GM18909 (cell line): Measurements from ENCODE around the gene LRBA.
"Not testable (repeated sequence)": the region's sequence is repeated elsewhere in the genome, so short reads cannot be mapped to it uniquely, and the experiment has no call there.

Experiments
- ATAC-seq: cut with Tn5 transposase; IDR thresholded peaks from one replicate; pipeline ENCODE4 v1.9.1; 2021; ENCODE audit warnings: mild to moderate bottlenecking; ENCODE audit not compliant: unreplicated experiment, poor library complexity

The LRBA gene

GRCh38 chr4:151022586-151022985 is 7.5 kb upstream of the LRBA start:
- ATAC-seq, result no peak

- no peak for ATAC-seq
These were observed 6.7 kb upstream of the LRBA start for GRCh38 chr4:151021637-151022334.

GRCh38 chr4:151015459-151016347 is 619 bp upstream of the LRBA start:
- peak; percentile 79 for ATAC-seq

GRCh38 chr4:151013944-151014343 is 1.1 kb downstream of the LRBA start:
- ATAC-seq, result no peak

GRCh38 chr4:151013491-151013890 is 1.6 kb downstream of the LRBA start:
- no peak for ATAC-seq

GRCh38 chr4:151012820-151013219 is 2.3 kb downstream of the LRBA start:
- ATAC-seq, result no peak

- ATAC-seq, result no peak
These were observed 2.7 kb downstream of the LRBA start for GRCh38 chr4:151012376-151012775.

- no peak for ATAC-seq
These were observed 10.9 kb downstream of the LRBA start for GRCh38 chr4:151004222-151004621.

- no peak for ATAC-seq
These were observed 14.2 kb downstream of the LRBA start for GRCh38 chr4:151000747-151001429.

- no peak for ATAC-seq
These were observed 16.0 kb downstream of the LRBA start for GRCh38 chr4:150999086-150999485.

GRCh38 chr4:150997141-150997540 is 17.9 kb downstream of the LRBA start:
- no peak for ATAC-seq

GRCh38 chr4:150994721-150995120 is 20.4 kb downstream of the LRBA start:
- no peak for ATAC-seq

- ATAC-seq, result not testable (repeated sequence)
These were observed 21.5 kb downstream of the LRBA start for GRCh38 chr4:150993577-150993976.

GRCh38 chr4:150990993-150991392 is 24.1 kb downstream of the LRBA start:
- no peak for ATAC-seq

GRCh38 chr4:150990250-150990649 is 24.8 kb downstream of the LRBA start:
- no peak for ATAC-seq

- ATAC-seq, result no peak
These were observed 26.8 kb downstream of the LRBA start for GRCh38 chr4:150988238-150988637.

GRCh38 chr4:150987204-150987603 is 27.9 kb downstream of the LRBA start:
- ATAC-seq, result no peak

GRCh38 chr4:150986085-150986484 is 29.0 kb downstream of the LRBA start:
- peak; percentile 76 for ATAC-seq

- no peak for ATAC-seq
These were observed 31.2 kb downstream of the LRBA start for GRCh38 chr4:150983851-150984250.

- ATAC-seq, result no peak
These were observed 32.4 kb downstream of the LRBA start for GRCh38 chr4:150982557-150983233.
